GM12878 (cell line): Measurements from ENCODE around the gene ZNF552. TPM values are rescaled to one million over a fixed set of nuclear protein-coding genes. Genes with fewer than 3 reads are reported as not detected.
"Not testable (repeated sequence)": the region's sequence is repeated elsewhere in the genome, so short reads cannot be mapped to it uniquely, and the experiment has no call there.

Experiments
- ATAC-seq: fragments of 200-7000 bp; cut with Tn5 transposase; 3 replicates; pipeline ENCODE4 v1.9.1; 2020; ENCODE audit warnings: mild to moderate bottlenecking, moderate library complexity
- BruUV-seq: library from RNA; stranded (reverse); fragments of 400-500 nt; replicated peaks from 2 replicates; lab custom pipeline; 2021; lab: Mats Ljungman, UMichigan
- CTCF ChIA-PET: fragments of 300-600 bp; sonication (Branson Sonifier 250); formaldehyde crosslinking; extraction: SDS; loops from one replicate; lab custom pipeline; 2021; ENCODE audit warnings: inconsistent platforms; lab: Yijun Ruan, JAX
- POLR2A ChIA-PET: fragments of 350-600 bp; formaldehyde crosslinking; extraction: SDS; loops from one replicate; lab custom pipeline; 2021; ENCODE audit warnings: inconsistent platforms; lab: Charles Lee
- RAD21 ChIA-PET: fragments of 300-600 bp; sonication (Branson Sonifier 250); formaldehyde crosslinking; loops from one replicate; lab custom pipeline; 2023; ENCODE audit warnings: antibody characterized with exemption; ENCODE audit not compliant: unreplicated experiment; lab: Charles Lee
- SMC1A ChIA-PET: fragments of 300-600 bp; sonication (Branson Sonifier 250); formaldehyde crosslinking; loops from one replicate; lab custom pipeline; 2023; ENCODE audit not compliant: unreplicated experiment, uncharacterized antibody; lab: Charles Lee
- DNase-seq: peaks from one replicate; pipeline ENCODE4 v3.0.0-alpha.2; 2011; ENCODE audit warnings: low read depth, low spot score
- FAIRE-seq: peaks from 3 replicates; lab custom pipeline; 2011; peaks lifted over from hg19 to GRCh38; lab: Jason Lieb, UNC
- H2AFZ ChIP-seq: 2 replicates; pipeline ENCODE4 v1.6.0; 2011; ENCODE audit warnings: low read depth, low read length, control low read depth; ENCODE audit not compliant: control insufficient read depth
- H3K27ac ChIP-seq: 2 replicates; pipeline ENCODE4 v1.5.1; 2011; ENCODE audit warnings: control low read depth; ENCODE audit not compliant: control insufficient read depth, insufficient read depth
- H3K27me3 ChIP-seq, 2 experiments: replicated peaks in 1 of 2; 2 replicates each; pipeline versions ENCODE4 v1.6.0 to v1.6.1; 2011; ENCODE audit warnings: low read length in 1 of 2; ENCODE audit not compliant: control insufficient read depth in 2 of 2, insufficient read depth in 2 of 2
- H3K36me3 ChIP-seq, 2 experiments: 2 replicates each; pipeline ENCODE4 v1.5.1; 2011; ENCODE audit warnings: low read length in 1 of 2; ENCODE audit not compliant: control insufficient read depth in 2 of 2, insufficient read depth in 2 of 2
- H3K4me1 ChIP-seq: 2 replicates; pipeline ENCODE4 v1.6.1; 2011; ENCODE audit warnings: mild to moderate bottlenecking, low read length, moderate library complexity, mixed read lengths; ENCODE audit not compliant: control insufficient read depth, insufficient read depth
- H3K4me2 ChIP-seq: 2 replicates; pipeline ENCODE4 v1.6.0; 2011; ENCODE audit warnings: control low read depth; ENCODE audit not compliant: control insufficient read depth, insufficient read depth
- H3K4me3 ChIP-seq: fragments of 200-600 bp; sonication (generic); 2 replicates; pipeline ENCODE4 v1.5.1; 2016
- H3K79me2 ChIP-seq: 2 replicates; pipeline ENCODE4 v1.6.0; 2011; ENCODE audit warnings: low read length; ENCODE audit not compliant: control insufficient read depth, insufficient read depth
- H3K9ac ChIP-seq: 2 replicates; pipeline ENCODE4 v1.8.0; 2011; ENCODE audit warnings: low read length, control low read depth, mixed read lengths; ENCODE audit not compliant: control insufficient read depth, insufficient read depth
- H3K9me3 ChIP-seq: replicated peaks from 3 replicates; pipeline ENCODE4 v1.5.1; 2011; ENCODE audit warnings: mild to moderate bottlenecking, low read length; ENCODE audit not compliant: control insufficient read depth, insufficient read depth
- H4K20me1 ChIP-seq: 2 replicates; pipeline ENCODE4 v1.6.0; 2011; ENCODE audit not compliant: control insufficient read depth, insufficient read depth
- CBFB ChIP-seq: IDR thresholded peaks from 2 replicates; pipeline ENCODE4 v1.6.1; 2016; ENCODE audit warnings: antibody characterized with exemption, low read depth
- ESRRA ChIP-seq: IDR thresholded peaks from 2 replicates; pipeline ENCODE4 v1.6.1; 2012; ENCODE audit warnings: mild to moderate bottlenecking, low read length, improper control_type of control experiment
- RB1 ChIP-seq: fragments of 450-650 bp; formaldehyde crosslinking; IDR thresholded peaks from 2 replicates; pipeline ENCODE4 v1.6.1; 2017; ENCODE audit warnings: mild to moderate bottlenecking, borderline replicate concordance
- RUNX3 ChIP-seq: IDR thresholded peaks from 2 replicates; pipeline ENCODE4 v1.6.1; 2012; ENCODE audit warnings: low read length, inconsistent platforms
- WGBS: methylation state at CpG from one replicate; pipeline ENCODE4 v1.1.6; 2016; ENCODE audit warnings: low lambda C conversion rate; ENCODE audit not compliant: insufficient replicate concordance, insufficient coverage; ENCODE audit errors: missing lambda C conversion rate; 5-methylcytosine and 5-hydroxymethylcytosine counted together
- in situ Hi-C: fragments of 300-500 bp; cut with MboI; formaldehyde crosslinking; loops from 9 replicates; pipeline ENCODE4 v1.14.3; 2018; ENCODE audit warnings: mixed read lengths
- intact Hi-C: fragments of 100-400 bp; cut with micrococcal nuclease; formaldehyde crosslinking; loops from one replicate; pipeline ENCODE4 v1.14.2; 2022; ENCODE audit not compliant: unreplicated experiment
- polyA plus RNA-seq, 11 experiments: library from polyadenylated mRNA; depleted of rRNA in 4 of 11; unstranded in 6 of 11; stranded (reverse) in 5 of 11; fragments of >200 nt; fragmentation: Nextera tagmentation in 4 of 11; fragmentation: Illumina TruSeq in 1 of 11; extraction: Ambion mirVana in 4 of 11; extraction: Trizol in 1 of 11; gene quantifications; 1 replicate in 1 of 11; 2 replicates in 10 of 11; pipeline versions ENCODE4 v1.2.1 to v1.2.3, GENCODE V29; 2011 to 2016; ENCODE audit warnings: inconsistent platforms in 2 of 11, missing spikeins in 2 of 11, low read depth in 1 of 11
- total RNA-seq, 4 experiments: library from RNA; depleted of rRNA in 3 of 4; stranded (reverse); fragments of >200 nt in 3 of 4; fragmentation: Illumina TruSeq in 1 of 4; extraction: Trizol in 1 of 4; gene quantifications; 2 replicates each; pipeline versions ENCODE4 v1.2.1 to v1.2.3, GENCODE V29; 2013 to 2021

ZNF552 gene
- total and polyA plus RNA-seq, 10 of the 15 experiments (the other 5 are each of a cell fraction or from before 2014, with no cell fraction given) = 3.6 to 13.3 (median 8.0) TPM

GRCh38 chr19:57829316-57829715 lies 14.6 kb upstream of the ZNF552 start (continued):
- TF ChIP-seq RB1 (no peak), CBFB (no peak)

- no peak overlapping the region for H3K27ac ChIP-seq
- in situ Hi-C loops (no loop called here), intact Hi-C loops (no loop called here)
- 100% methylated on average over 6 of the region's 6 CpGs for WGBS
- H4K20me1 ChIP-seq = no peaks in the 10 kb centered on the region
- DNase-seq = no peak
- H3K27me3 ChIP-seq = no peaks in the 10 kb centered on the region
- H3K4me3 ChIP-seq = no peak overlapping the region
- no peak for ATAC-seq
- ChIA-PET CTCF (interaction anchor here (1.5 kb wide), 1 partner anchor 26 kb away, joined by 4 read pairs; no protein-coding TSS in a partner anchor), SMC1A (no interaction called here), RAD21 (no interaction called here), POLR2A (interaction anchor here (0.5 kb wide), 1 partner anchor 669 kb away, joined by 5 read pairs; no protein-coding TSS in a partner anchor)
- no peak overlapping the region for H3K4me2 ChIP-seq
- no peak for TF ChIP-seq RUNX3
- no peak for TF ChIP-seq ESRRA
- no peak overlapping the region for H3K9ac ChIP-seq
- H2AFZ ChIP-seq = no peak overlapping the region
- peaks cover 4% of the 10 kb centered on the region; the same call in 1 of the 2 replicates for H3K4me1 ChIP-seq
- BruUV-seq = no TSS peak
- H3K36me3 ChIP-seq = peaks cover 0 to 20% of the 10 kb centered on the region in 2 experiments; a peak in 3 of 4 replicates
- peaks cover 40% of the 10 kb centered on the region for H3K79me2 ChIP-seq
- H3K9me3 ChIP-seq = peaks cover 1% of the 10 kb centered on the region; the same call in 1 of the 3 replicates
- no peak for FAIRE-seq
Observed at GRCh38 chr19:57825511-57825910, 10.8 kb upstream of the ZNF552 start.

- H3K9ac ChIP-seq, H2AFZ ChIP-seq, H3K4me1 ChIP-seq, SMC1A ChIA-PET, H3K27me3 ChIP-seq, H3K9me3 ChIP-seq, POLR2A ChIA-PET, H3K27ac ChIP-seq, intact Hi-C loops, FAIRE-seq, CTCF ChIA-PET, ATAC-seq, DNase-seq, H3K4me2 ChIP-seq, BruUV-seq, RAD21 ChIA-PET, H4K20me1 ChIP-seq, H3K4me3 ChIP-seq: not testable (repeated sequence)
- in situ Hi-C loops = loop anchor here (25.0 kb wide), 1 partner anchor 1686 kb away; the partner anchor contains the start of gene ZNF444
- Histone ChIP-seq H3K36me3 (peaks cover 0 to 11% of the 10 kb centered on the region in 2 experiments; a peak in 2 of 4 replicates), H3K79me2 (peaks cover 43% of the 10 kb centered on the region)
- 66% methylated on average over 4 of the region's 4 CpGs for WGBS
Observed at GRCh38 chr19:57823608-57824007, 8.9 kb upstream of the ZNF552 start.

- 100% methylated on average over 2 of the region's 2 CpGs for WGBS
- BruUV-seq, H3K4me3 ChIP-seq, H3K9me3 ChIP-seq, ATAC-seq, intact Hi-C loops, H3K4me2 ChIP-seq, POLR2A ChIA-PET, H4K20me1 ChIP-seq, H3K9ac ChIP-seq, RAD21 ChIA-PET, H3K27ac ChIP-seq, SMC1A ChIA-PET, H3K4me1 ChIP-seq, H2AFZ ChIP-seq, DNase-seq, H3K27me3 ChIP-seq, FAIRE-seq: not testable (repeated sequence)
- in situ Hi-C loops = loop anchor here (25.0 kb wide), 1 partner anchor 1686 kb away; the partner anchor contains the start of gene ZNF444
- H3K36me3 ChIP-seq = peaks cover 0 to 11% of the 10 kb centered on the region in 2 experiments; a peak in 2 of 4 replicates
- CTCF ChIA-PET = interaction anchor here (1.1 kb wide), 1 partner anchor 273 kb away, joined by 3 read pairs; no protein-coding TSS in a partner anchor
- H3K79me2 ChIP-seq = peaks cover 43% of the 10 kb centered on the region
Observed at GRCh38 chr19:57823155-57823554, 8.4 kb upstream of the ZNF552 start.
